ENCODE results near the gene CRTAP. TPM values are rescaled to one million over a fixed set of nuclear protein-coding genes. Genes with fewer than 3 reads are reported as not detected.
A peak's percentile ranks its signal among the peaks of the same experiment; 100 is the strongest.

CRTAP gene
- polyA plus RNA-seq, 3 donors from 2014 or later = 57.8 to 102 (median 58.7) TPM

DNA sequence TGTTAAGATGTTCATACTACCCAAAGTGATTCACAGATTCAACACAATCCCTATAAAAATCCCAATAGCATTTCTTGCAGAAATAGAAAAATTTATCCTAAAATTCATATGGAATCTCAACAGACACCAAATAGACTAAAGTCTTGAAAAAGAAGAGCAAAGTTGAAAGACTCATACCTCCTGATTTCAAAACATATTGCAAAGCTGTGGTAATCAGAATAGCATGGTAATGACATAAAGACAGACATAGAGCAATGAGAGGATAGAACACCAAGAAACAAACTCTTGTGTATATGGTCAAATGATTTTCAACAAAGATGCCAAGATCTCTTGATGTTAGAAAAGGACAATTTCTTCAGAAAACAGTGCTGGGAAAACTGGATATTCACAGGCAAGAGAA lies 25.1 kb upstream of the CRTAP start:
- Mint-ChIP-seq H3K27ac (peak overlapping the region; percentile 23 to 91 (median 64)), H3K4me3 (peak overlapping the region in 4 of 5 donors; percentile 3 to 73 (median 30)), H3K27me3 (ENCODE audit: low read depth in 3 of 3) (peaks cover 2 to 6% (median 2%) of the 10 kb centered on the region in 3 donors), H3K4me1 (peaks cover 48 to 76% of the 10 kb centered on the region in 2 donors), H3K9me3 (no peaks in the 10 kb centered on the region), H3K36me3 (peaks cover 0 to 14% (median 4%) of the 10 kb centered on the region in 3 donors)
- no peak for DNase-seq

DNA sequence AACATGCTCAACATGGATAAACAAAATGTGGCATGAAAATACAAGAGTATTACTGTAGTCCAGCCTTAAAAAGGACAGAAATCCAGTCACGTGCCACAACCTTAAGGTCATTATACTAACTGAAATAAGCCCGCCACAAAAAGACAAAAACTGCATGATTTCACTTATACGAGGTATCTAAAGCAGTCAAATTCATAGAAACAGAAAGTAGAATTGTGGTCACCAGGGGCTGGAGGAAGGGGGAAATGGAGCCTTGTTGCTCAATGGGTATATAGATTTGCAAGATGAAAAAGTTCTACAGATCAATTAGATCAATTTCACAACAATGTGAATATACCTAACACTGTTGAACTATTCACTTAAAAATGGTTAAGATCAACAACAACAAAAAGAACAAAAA lies 24.3 kb upstream of the CRTAP start:
- Mint-ChIP-seq H3K9me3 (no peaks in the 10 kb centered on the region), H3K4me1 (peaks cover 45 to 74% of the 10 kb centered on the region in 2 donors), H3K4me3 (peak overlapping the region; percentile 9 to 73 (median 60)), H3K27ac (peak overlapping the region; percentile 58 to 91 (median 68)), H3K27me3 (ENCODE audit: low read depth in 3 of 3) (peaks cover 2 to 8% (median 2%) of the 10 kb centered on the region in 3 donors), H3K36me3 (peaks cover 0 to 14% (median 4%) of the 10 kb centered on the region in 3 donors)
- DNase-seq = peak; percentile 35 to 39 (median 36)

DNA sequence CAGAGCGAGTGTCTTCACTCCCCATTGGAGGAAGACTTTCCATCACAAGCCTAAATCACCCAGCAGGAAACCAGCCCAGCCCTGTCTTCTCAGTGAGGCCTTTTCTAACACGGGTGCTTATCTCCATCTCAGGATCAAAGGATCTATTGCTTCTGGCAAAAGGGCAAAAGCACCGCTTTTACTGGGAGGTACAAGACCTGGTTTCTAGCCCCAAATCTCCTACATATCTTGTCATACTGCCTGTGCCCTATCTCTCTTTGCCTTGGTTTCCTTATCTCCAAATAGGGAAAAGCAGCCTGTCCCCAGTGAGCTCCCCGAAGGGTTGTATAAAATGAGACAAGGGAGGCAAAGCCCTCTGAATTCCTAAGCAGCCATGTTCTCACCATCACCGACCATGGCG lies 22.1 kb upstream of the CRTAP start:
- H3K9me3 Mint-ChIP-seq = no peaks in the 10 kb centered on the region
- H3K36me3 Mint-ChIP-seq = peaks cover 0 to 14% (median 4%) of the 10 kb centered on the region in 3 donors
- no peak for DNase-seq
- H3K27ac Mint-ChIP-seq = peak overlapping the region in 2 of 6 donors; percentile 30 to 67
- H3K4me3 Mint-ChIP-seq = no peak overlapping the region
- peaks cover 5 to 10% (median 6%) of the 10 kb centered on the region in 3 donors for H3K27me3 Mint-ChIP-seq (ENCODE audit: low read depth in 3 of 3)
- H3K4me1 Mint-ChIP-seq = peaks cover 56 to 83% of the 10 kb centered on the region in 2 donors

DNA sequence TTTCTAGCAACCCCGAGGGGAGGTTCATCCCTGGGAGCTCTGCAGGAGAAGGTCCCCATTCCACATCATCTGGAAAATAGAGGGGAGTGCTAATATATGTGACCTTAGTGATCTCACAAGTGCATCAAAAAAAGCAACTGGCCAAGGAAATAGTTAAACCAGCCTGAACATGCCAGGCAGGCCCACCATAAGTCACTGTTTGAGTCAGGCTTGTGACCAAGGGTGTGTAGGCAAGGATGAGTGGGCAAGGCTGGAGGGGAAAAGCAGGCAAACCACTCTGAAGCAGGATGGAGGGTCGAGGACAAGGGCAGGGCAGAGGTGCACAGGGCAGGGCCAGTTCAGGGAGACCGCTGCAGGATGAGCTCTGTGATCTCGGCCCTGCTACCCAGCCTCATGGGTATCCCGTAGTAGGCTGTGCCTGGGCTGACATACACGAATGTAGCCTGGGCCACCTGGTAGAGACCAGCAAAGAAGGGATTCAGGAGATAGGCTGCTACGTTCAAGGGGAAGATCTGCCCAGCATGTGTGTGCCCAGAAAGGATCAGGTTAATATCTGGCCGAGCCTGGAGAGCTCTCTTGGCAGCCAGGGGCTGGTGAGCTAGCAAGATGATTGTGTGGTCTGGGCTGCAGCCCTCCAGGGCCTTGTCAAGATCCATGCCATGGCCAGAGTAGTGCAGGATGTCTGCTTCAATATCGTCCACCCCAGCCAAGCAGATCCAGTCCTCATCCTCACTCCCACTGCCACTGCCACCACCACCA lies 21.1 kb upstream of the CRTAP start:
- H3K4me1 Mint-ChIP-seq = peaks cover 54 to 79% of the 10 kb centered on the region in 2 donors
- H3K27ac Mint-ChIP-seq = peak overlapping the region in 3 of 6 donors; percentile 30 to 63 (median 50)
- H3K27me3 Mint-ChIP-seq (ENCODE audit: low read depth in 3 of 3) = peaks cover 5 to 10% (median 6%) of the 10 kb centered on the region in 3 donors
- H3K4me3 Mint-ChIP-seq = no peak overlapping the region
- peaks cover 0 to 14% (median 4%) of the 10 kb centered on the region in 3 donors for H3K36me3 Mint-ChIP-seq
- DNase-seq = no peak
- H3K9me3 Mint-ChIP-seq = no peaks in the 10 kb centered on the region

DNA sequence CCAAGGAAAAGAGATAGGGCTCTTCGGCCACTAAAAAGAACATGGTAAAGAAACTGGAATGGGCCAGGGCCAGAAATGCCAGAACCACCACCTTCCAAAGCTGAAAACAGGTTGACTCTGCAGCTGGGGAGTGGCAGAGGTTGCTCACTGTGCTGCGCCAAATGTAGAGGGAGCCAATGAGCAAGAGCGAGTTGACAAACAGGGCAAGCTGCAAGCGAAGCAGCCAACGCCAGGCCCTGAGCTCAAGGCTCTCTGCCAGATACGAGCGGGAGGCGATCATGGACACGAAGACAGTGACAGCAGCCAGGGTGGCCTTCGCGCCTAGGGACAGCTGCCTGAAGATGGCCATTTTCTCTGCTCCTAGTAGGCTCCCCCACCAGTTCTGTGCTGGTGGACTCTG lies 20.0 kb upstream of the CRTAP start:
- H3K27me3 Mint-ChIP-seq (ENCODE audit: low read depth in 3 of 3) = peaks cover 5 to 10% (median 6%) of the 10 kb centered on the region in 3 donors
- DNase-seq = no peak
- no peak overlapping the region for H3K27ac Mint-ChIP-seq
- peaks cover 0 to 14% (median 4%) of the 10 kb centered on the region in 3 donors for H3K36me3 Mint-ChIP-seq
- H3K4me3 Mint-ChIP-seq = peak overlapping the region in 2 of 5 donors; percentile 12 to 35
- peaks cover 43 to 67% of the 10 kb centered on the region in 2 donors for H3K4me1 Mint-ChIP-seq
- no peaks in the 10 kb centered on the region for H3K9me3 Mint-ChIP-seq

DNA sequence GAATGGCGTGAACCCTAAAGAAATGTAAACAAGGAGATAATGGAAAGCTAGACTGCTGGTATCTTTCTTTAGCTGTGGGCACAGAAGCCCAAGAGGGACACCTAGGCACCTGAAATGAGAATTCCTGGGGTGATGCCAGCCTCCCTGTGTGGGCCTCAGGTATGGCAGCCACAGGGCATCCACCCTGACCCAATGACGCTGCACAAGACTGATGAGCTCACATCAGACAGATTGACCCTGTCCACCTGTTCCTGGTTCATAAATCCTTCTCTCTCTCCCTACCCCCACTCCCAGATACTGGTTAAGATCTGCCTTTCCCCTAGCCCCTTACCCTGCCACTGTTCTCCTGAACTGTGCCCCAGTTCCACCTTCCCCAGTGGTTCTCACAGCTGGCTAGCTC lies 18.4 kb upstream of the CRTAP start:
- DNase-seq = no peak
- H3K4me1 Mint-ChIP-seq = peaks cover 28 to 51% of the 10 kb centered on the region in 2 donors
- no peaks in the 10 kb centered on the region for H3K9me3 Mint-ChIP-seq
- H3K27me3 Mint-ChIP-seq (ENCODE audit: low read depth in 3 of 3) = peaks cover 3 to 10% (median 8%) of the 10 kb centered on the region in 3 donors
- peak overlapping the region; percentile 90 to 99 (median 96) for H3K4me3 Mint-ChIP-seq
- H3K27ac Mint-ChIP-seq = peak overlapping the region in 5 of 6 donors; percentile 39 to 92 (median 90)
- peaks cover 0 to 14% (median 4%) of the 10 kb centered on the region in 3 donors for H3K36me3 Mint-ChIP-seq

DNA sequence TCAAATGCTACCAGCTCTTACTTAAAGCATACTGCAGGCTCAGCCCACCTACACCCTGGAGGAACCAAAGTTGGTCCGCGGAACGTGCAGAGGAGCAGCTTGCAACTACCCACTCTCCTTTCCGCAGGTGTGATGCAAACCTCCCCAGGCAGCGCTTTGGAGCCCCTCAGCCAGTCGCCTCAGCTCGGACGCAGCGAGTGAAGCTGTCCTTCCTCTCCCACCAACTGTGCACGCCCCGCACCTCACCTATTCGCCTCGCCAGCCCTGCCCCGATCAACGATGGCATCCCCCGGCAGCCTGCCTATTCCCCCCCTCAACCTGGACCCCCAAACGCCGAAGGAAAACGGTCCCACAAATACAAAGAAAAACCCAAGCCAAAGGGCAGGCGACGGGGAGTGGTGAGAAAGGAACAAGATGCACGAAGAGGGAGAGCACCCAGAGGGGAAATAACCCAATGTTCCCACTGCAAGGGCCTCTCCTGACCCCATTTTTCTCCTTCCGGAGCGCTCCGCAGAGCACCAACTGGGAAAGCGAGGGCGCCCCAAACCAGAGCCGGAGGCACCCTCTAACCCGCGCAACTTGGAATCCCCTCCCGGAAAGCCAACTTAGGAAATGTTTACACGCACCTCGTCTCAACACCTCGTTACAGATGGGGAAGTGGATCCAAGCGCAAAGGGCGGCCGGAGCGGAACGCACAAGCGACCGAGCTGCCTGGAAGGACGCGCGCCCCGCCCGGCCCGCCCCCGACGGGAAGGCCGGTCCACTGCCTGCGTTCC lies 17.5 kb upstream of the CRTAP start:
- H3K36me3 Mint-ChIP-seq = peaks cover 0 to 14% (median 4%) of the 10 kb centered on the region in 3 donors
- H3K4me1 Mint-ChIP-seq = peaks cover 21 to 43% of the 10 kb centered on the region in 2 donors

DNA sequence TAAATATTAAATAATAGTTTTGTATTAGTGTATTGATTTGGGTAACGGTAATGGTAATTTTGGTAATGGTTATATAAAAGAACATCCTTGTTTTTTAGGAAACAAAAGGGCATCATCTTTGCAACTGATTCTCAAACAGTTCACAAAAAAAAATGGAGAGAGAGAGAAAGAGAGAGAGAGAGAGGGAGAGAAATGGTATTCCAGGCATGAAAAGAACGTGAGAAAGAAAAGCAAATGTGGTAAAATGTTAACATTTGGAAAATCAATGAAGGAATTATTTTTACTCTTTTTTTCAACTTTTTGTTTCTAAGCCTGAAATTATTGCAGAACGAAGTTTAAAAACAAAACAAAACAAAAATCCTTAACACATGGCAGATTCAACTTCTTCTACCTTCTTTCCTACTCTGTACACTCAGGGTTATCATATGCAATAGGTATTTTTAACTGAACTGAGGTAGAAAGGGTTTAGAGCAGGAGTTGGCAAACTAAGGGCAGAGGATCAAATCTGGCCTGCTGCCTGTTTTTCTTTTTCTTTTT lies 14.6 kb upstream of the CRTAP start:
- no peak for DNase-seq

More for the DNA sequence above, 17.5 kb upstream of the CRTAP start:
- Mint-ChIP-seq H3K27ac (peak overlapping the region; percentile 85 to 92 (median 90)), H3K4me3 (peak overlapping the region; percentile 90 to 99 (median 96)), H3K27me3 (ENCODE audit: low read depth in 3 of 3) (peaks cover 3 to 10% (median 8%) of the 10 kb centered on the region in 3 donors), H3K9me3 (no peaks in the 10 kb centered on the region)
- DNase-seq = peak; percentile 7 to 59 (median 56)

DNA sequence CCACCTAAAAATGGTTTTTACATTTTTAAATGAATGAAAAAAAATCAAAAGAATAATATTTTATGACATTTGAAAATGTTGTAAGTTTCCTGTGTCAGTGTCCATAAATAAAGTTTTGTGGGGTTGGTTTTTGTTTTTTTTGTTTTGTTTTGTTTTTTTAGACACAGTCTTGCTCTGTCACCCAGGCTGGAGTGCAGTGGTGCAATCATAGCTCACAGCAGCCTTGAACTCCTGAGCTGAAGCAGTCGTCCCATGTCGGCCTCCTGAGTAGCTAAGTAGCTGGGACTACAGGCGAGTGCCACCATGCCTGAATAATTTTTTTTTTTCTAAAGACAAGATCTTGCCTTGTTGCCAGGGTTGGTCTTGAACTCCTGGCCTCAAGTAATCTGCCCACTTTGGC lies 14.1 kb upstream of the CRTAP start:
- H3K27me3 Mint-ChIP-seq (ENCODE audit: low read depth in 3 of 3) = peaks cover 4 to 8% (median 5%) of the 10 kb centered on the region in 3 donors
- H3K4me1 Mint-ChIP-seq = peaks cover 14 to 19% of the 10 kb centered on the region in 2 donors
- H3K27ac Mint-ChIP-seq = no peak overlapping the region
- H3K36me3 Mint-ChIP-seq = no peaks in the 10 kb centered on the region
- no peak overlapping the region for H3K4me3 Mint-ChIP-seq
- no peak for DNase-seq
- H3K9me3 Mint-ChIP-seq = no peaks in the 10 kb centered on the region

More for the DNA sequence above, 14.6 kb upstream of the CRTAP start:
- no peak overlapping the region for H3K4me3 Mint-ChIP-seq
- H3K4me1 Mint-ChIP-seq = peaks cover 14 to 19% of the 10 kb centered on the region in 2 donors
- H3K27me3 Mint-ChIP-seq (ENCODE audit: low read depth in 3 of 3) = peaks cover 4 to 8% (median 5%) of the 10 kb centered on the region in 3 donors
- no peaks in the 10 kb centered on the region for H3K36me3 Mint-ChIP-seq
- no peaks in the 10 kb centered on the region for H3K9me3 Mint-ChIP-seq
- H3K27ac Mint-ChIP-seq = no peak overlapping the region

DNA sequence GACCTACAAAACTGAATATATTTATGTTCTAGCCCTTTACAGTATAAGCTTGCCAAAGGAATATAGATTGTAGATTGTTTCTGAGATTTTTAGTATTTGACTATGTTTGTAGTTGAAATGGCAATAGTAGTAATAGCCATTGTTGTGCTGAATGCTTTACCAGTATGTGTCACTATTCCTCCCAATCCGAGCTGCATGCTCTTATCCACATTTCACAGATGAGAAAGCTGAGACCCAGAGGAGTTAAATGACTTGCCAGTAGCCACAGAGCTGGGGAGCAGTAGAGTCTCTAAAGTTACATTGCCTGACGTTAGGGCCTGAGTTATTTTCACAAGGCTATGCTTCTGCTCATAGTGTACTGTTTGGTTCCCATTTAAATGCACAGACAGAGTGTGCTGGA lies 13.6 kb upstream of the CRTAP start:
- no peak for DNase-seq
- H3K4me3 Mint-ChIP-seq = no peak overlapping the region
- no peak overlapping the region for H3K27ac Mint-ChIP-seq
- H3K4me1 Mint-ChIP-seq = peaks cover 14 to 18% of the 10 kb centered on the region in 2 donors
- no peaks in the 10 kb centered on the region for H3K36me3 Mint-ChIP-seq
- H3K27me3 Mint-ChIP-seq (ENCODE audit: low read depth in 3 of 3) = peaks cover 4 to 8% (median 5%) of the 10 kb centered on the region in 3 donors
- H3K9me3 Mint-ChIP-seq = no peaks in the 10 kb centered on the region

DNA sequence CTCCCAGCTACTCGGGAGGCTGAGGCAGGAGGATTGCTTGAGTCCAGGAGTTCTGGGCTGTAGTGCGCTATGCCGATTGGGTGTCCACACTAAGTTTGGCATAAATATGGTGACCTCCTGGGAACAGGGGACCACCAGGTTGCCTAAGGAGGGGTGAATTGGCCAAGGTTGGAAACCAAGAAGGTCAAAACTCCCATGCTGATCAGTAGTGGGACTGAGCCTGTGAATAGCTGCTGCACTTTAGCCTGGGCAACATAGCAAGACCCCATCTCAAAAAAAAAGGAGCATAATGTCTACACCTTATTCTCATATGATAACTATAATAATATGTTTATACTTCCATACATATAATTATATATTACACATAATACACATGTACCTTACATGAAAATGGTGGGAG lies 10.8 kb upstream of the CRTAP start:
- no peak overlapping the region for H3K4me3 Mint-ChIP-seq
- no peak overlapping the region for H3K27ac Mint-ChIP-seq
- H3K9me3 Mint-ChIP-seq = no peaks in the 10 kb centered on the region
- no peaks in the 10 kb centered on the region for H3K4me1 Mint-ChIP-seq
- DNase-seq = no peak
- H3K36me3 Mint-ChIP-seq = no peaks in the 10 kb centered on the region
- H3K27me3 Mint-ChIP-seq (ENCODE audit: low read depth in 3 of 3) = peaks cover 2 to 12% (median 2%) of the 10 kb centered on the region in 3 donors

DNA sequence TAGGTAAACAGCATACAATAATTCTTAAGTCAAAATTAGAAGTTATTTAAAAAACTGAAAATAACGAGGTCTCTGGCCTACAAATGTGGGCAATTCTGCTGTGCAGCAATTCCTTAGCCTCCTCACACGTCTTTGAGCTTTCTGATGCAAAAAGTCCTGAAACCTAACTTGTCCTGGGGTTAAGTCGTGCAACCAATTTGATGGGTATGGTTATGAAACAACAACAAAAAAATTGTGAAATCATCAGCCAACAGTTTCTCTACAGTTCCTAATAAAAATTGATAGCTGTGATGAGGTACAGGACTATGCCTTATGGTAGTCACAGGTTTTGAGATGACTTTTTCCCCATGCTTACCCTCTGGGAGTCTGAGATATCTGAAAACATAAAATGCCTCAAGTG lies 10.3 kb upstream of the CRTAP start:
- H3K4me1 Mint-ChIP-seq = no peaks in the 10 kb centered on the region
- H3K36me3 Mint-ChIP-seq = no peaks in the 10 kb centered on the region
- no peak overlapping the region for H3K4me3 Mint-ChIP-seq
- DNase-seq = no peak
- H3K9me3 Mint-ChIP-seq = no peaks in the 10 kb centered on the region
- no peak overlapping the region for H3K27ac Mint-ChIP-seq
- H3K27me3 Mint-ChIP-seq (ENCODE audit: low read depth in 3 of 3) = peaks cover 2 to 12% (median 2%) of the 10 kb centered on the region in 3 donors

DNA sequence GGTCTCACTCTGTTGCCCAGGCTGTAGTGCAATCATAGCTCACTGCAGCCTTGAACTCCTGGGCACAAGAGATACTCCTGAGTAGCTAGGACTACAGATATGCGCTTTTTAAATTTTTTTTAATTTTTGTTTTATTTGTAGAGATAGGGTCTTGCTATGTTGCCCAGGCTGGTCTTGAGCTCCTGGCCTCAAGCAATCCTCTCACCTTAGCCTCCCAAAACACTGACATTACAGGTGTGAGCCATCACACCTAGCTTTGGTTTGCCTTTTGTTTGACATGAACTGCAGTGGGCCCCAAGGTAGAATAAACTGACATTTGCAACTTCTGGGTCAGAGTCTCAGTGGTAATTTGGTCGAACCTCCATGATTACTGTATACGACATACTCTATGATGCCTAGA lies 9.0 kb upstream of the CRTAP start:
- Mint-ChIP-seq H3K36me3 (no peaks in the 10 kb centered on the region), H3K27me3 (ENCODE audit: low read depth in 3 of 3) (peaks cover 2 to 12% (median 4%) of the 10 kb centered on the region in 3 donors), H3K4me3 (no peak overlapping the region), H3K4me1 (no peaks in the 10 kb centered on the region), H3K9me3 (no peaks in the 10 kb centered on the region), H3K27ac (no peak overlapping the region)
- DNase-seq = no peak

All from immature natural killer cell (primary cell).